HG02678 (cell line): ENCODE data around the gene MED8.
"Not testable (repeated sequence)": the region's sequence is repeated elsewhere in the genome, so short reads cannot be mapped to it uniquely, and the experiment has no call there.

Experiments used
- ATAC-seq: cut with Tn5 transposase; IDR thresholded peaks from one replicate; pipeline ENCODE4 v1.9.1; 2021; ENCODE audit warnings: mild to moderate bottlenecking, moderate library complexity; ENCODE audit not compliant: unreplicated experiment

Gene MED8

GRCh38 chr1:43421976-43422750 lies 32.6 kb upstream of the MED8 start:
- ATAC-seq: no peak

GRCh38 chr1:43421396-43421795 lies 31.8 kb upstream of the MED8 start:
- no peak for ATAC-seq

- no peak for ATAC-seq
Measured at GRCh38 chr1:43420874-43421273, 31.3 kb upstream of the MED8 start.

GRCh38 chr1:43419627-43420425 lies 30.2 kb upstream of the MED8 start:
- no peak for ATAC-seq

- ATAC-seq: no peak
Measured at GRCh38 chr1:43418858-43419257, 29.3 kb upstream of the MED8 start.

GRCh38 chr1:43415901-43416300 lies 26.3 kb upstream of the MED8 start:
- no peak for ATAC-seq

- ATAC-seq: no peak
Measured at GRCh38 chr1:43414634-43415223, 25.1 kb upstream of the MED8 start.

- ATAC-seq: not testable (repeated sequence)
Measured at GRCh38 chr1:43413426-43413825, 23.8 kb upstream of the MED8 start.

GRCh38 chr1:43410571-43410970 lies 21.0 kb upstream of the MED8 start:
- no peak for ATAC-seq

- no peak for ATAC-seq
Measured at GRCh38 chr1:43405876-43406234, 16.3 kb upstream of the MED8 start.

- no peak for ATAC-seq
Measured at GRCh38 chr1:43405219-43405875, 15.7 kb upstream of the MED8 start.

- no peak for ATAC-seq
Measured at GRCh38 chr1:43404353-43404752, 14.8 kb upstream of the MED8 start.

- no peak for ATAC-seq
Measured at GRCh38 chr1:43402089-43402865, 12.7 kb upstream of the MED8 start.

- ATAC-seq: not testable (repeated sequence)
Measured at GRCh38 chr1:43400441-43400840, 10.8 kb upstream of the MED8 start.

- ATAC-seq: no peak
Measured at GRCh38 chr1:43398227-43398626, 8.6 kb upstream of the MED8 start.

GRCh38 chr1:43396059-43396458 lies 6.5 kb upstream of the MED8 start:
- no peak for ATAC-seq

- no peak for ATAC-seq
Measured at GRCh38 chr1:43395523-43395922, 5.9 kb upstream of the MED8 start.

- ATAC-seq: no peak
Measured at GRCh38 chr1:43392702-43393101, 3.1 kb upstream of the MED8 start.

GRCh38 chr1:43388613-43389012 lies 987 bp downstream of the MED8 start:
- no peak for ATAC-seq

GRCh38 chr1:43387976-43388599 lies 1.5 kb downstream of the MED8 start:
- no peak for ATAC-seq
